ENCODE measurements around the gene COG6.

The COG6 gene

DNA sequence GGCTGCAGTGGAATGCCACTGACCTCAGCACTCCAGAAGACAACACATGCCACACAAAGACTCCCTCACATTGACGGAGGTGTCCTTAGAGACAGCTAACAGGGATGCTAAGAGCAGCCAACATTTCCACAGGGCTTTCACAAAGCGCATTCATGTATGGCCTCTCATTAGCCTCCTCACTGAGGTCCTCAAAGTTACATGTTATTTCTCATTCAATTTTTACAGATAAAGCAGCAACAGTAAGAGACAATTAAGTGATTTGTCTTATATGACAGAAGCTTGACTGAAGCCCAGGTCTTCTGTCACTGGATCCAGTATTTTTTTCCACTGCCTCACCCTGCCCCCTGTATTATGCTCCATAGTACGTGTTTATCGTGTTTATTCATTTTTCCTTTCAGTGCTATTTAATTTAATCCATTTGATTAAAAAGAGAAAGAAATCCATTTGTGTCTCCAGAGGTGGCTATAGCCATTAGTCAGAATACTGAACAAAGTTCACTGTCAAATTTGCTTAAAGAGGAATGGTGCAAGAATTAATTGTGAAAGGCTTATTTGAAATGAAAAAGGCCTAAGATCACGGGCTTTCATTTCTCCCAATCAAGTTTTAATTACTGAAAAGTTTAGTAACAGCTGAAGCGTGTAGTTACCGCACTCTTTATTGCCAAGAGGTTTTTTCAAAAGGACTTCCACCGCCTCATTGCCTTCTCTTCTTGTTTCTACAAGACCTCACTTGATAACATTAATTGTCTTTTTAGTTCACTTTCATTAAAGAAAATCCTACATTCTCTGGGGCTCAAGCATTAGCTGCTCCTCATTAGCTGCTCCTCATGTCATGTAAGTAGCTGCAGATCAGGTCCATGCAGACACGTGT, 115.0 kb downstream of the COG6 start:
- no peak for DNase-seq

DNA sequence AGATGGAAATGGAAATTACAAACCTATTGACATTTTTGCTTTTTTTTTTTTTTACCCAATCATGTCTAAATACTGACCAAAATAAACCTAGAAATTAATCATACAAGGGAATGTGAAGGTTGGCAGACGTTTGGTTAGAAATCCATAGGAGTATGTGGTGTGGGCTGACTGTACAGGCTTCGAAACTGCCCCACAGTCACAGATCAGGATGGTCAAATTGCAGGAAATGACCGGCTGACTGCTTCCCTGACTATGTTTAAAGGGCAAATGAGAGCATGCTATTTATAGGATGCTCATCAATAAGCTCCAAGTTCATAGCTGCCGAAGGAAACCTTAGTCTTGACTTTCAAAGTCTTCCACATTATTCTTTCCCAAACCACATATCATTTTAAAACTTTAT, 118.4 kb downstream of the COG6 start:
- DNase-seq, result no peak

DNA sequence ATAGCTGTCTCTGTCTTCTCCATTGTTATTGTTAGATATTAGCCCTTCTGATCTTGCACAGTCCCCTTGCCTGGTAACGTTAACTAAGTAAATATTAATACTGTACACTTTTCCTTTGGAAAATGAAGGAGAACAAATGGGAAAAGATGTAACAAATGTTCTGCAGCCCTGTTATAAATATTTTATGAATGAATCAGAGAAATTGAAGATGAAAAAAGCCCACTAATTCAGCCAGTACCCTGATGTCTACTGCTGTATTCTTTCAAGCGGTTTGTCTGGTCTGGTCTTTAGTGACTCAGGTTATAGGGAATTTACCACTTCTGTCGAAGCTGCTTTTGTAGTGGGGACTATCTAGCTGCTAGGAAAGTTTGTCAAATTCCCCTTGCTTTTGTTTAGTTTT, 121.0 kb downstream of the COG6 start:
- DNase-seq, result peak in 1 of 3 donors; percentile 12

DNA sequence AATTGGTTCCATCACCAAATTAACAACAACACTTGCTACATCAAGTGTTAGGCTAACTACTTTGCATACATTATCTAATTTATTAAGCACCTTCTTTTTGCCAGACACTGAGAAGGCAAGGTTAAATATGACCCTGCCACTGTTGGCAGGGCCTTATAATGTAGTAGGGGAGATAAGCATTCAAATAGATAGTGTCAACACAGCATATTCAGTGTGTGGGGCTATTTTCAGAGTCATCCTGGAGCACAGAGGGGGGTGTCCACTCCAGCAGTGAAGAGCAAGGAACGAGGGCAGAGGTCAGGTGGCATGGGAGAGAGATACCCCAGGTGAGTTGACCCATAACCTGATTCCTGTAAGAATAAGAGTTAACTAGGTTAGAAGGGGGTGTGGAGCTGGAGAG, 121.6 kb downstream of the COG6 start:
- no peak for DNase-seq

DNA sequence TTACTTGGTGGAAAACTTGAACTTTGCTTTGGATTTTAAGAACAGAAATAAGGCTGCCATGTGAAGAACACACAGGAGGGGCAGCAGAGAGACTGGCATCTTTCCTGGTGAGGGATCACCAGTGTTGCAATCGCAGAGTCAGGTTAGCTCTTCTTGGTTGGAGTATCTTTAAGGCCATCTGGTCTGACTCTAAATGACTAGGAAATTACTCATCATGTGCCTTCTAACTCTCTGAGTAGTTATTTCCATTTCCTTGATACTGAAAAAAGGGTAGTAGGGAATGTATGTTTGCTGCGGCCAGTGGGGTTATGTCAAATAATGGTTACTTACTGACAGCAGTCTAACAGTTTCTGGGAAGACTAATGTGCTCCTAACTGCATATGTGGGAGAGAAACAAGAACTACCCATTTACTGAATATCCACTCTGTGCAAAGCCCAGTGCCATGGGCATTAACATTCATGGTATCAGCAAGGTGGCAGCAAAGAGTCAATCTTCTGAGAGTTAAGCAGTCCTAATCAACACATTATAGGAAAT, 122.1 kb downstream of the COG6 start:
- DNase-seq, result peak; percentile 6 to 46 (median 21)

DNA sequence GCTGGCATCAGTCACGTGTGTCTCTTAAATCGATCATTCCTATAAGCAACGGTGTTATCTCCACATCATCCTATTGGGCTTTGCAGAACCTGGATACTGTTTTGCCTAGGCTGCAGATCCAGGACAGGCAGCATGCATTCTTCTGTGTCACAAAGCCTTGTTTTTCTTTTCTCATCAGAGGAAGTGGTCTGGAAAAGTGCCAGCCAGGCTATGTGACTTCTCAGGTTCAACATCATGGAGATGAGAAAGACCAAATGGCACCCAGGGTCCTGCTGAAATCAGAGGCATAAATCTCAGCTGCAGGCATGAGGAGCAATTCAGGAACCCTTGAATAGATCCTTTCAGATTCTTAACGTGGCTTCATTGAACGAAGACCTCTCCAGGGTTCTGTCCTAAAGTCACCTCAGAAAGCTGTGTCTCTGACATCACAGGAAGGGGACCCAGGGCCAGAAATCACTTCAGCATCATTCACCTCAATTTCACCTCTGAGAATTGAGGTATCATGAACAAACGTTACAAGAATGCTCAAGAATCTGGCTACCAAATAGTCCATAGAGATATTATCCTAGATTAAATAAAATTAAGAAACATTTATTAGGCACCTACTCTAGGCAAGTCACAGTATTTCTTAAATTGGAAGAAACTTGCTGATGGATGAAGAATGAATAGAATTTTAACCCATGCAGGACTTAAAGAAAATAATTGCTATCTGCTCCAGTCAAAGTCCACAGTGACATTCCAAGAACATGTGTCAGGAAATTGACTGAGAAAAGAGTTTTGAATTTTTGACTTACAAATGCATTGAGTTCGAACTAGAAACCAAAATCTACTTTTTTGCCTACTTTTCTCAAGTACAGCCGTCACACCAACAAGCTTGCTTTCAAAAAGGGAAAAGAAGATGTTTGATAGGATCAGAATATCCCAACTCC, 124.1 kb downstream of the COG6 start:
- no peak for DNase-seq

DNA sequence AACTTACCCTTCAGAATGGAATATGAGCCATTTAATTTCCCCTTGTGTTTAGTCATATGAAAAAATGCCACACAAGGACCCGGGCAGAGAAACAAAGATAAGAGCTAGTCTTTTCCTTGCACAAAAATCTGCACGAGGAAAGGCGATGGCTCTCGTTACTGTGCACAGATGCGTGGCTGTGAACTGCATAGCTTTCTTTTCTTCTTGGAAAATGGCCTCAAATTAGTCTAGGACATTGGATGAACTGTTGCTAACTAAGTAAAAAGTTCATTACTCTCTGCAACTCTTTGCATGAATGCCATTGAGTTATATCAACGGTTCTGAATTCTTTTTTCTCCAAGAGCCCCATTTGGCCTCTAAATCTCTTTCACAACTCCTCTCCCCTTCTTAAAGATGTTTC, 125.2 kb downstream of the COG6 start:
- DNase-seq, result no peak

DNA sequence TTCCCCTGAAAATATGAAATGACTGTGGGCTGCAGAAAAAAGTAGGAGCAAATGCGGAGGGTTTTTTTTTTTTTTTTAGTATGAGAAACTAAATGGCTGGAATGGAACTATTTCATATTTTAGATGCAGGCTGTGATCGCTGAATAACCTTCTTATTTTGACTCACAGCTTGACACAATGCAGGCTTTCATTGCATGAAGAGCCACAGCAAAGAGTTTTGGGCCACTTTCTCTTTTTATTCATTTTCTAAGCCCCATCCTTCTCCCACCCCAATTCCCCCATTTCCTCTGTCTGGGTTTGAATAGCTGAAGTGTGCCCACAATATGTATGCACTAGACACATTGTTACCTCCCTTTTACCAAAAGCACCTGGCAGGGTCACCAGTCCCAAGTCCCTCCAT, 125.9 kb downstream of the COG6 start:
- no peak for DNase-seq

DNA sequence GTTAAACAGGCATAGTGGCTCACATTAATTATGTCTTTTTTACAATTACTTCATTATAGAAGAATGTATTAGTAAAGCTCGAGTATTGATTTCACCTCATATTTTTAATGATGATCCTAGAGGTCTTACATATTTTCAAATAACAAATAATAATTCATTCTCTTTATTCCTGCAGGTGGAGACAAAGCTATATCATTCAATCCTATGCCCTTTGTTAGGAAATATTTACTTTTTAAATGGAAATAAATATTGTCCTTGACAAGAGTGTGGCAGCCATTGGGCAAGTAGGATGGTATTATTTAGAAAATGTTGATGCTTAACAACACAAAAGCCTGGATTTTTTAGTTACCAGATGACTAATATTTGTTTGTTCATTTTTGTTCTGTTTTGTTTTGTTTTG, 127.6 kb downstream of the COG6 start:
- DNase-seq, result no peak

DNA sequence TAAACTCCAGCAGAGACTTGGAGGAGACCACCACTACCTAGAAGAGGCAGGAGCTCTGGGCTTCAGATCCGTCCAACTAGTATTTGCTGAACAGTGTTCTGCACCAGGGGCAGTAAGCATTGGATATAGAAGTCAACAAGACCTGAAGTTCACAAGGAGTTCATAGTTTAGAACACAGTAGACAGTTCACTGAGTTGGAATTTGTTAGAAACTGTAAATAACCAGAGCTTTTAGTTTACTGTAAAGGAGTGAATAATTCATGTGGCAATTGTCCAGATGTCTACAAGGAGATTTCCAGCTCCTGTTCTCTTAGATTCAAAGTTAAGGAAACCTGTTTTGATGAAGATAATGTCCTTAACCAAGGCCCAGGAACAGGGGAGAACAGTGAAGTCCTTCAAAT, 128.9 kb downstream of the COG6 start:
- DNase-seq, result no peak

DNA sequence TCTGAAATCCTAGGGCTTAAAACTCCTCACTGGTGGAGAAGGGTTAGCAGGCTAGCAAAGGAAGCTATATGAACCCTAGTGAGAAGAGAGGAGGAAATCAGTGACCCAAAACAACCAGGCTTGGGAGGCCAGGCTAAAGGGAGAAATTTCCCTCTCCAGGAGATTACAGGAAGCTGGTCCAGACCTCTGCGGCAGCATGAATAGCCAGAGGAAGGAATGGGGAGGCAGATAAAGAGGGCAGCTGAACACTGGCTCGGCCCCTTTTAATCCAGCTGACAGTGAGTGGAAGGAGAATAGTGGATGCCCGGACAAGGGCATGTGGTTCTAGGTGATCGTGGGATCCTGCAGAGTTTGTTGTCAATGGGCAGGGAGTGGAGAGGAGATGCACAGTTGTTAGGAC, 130.6 kb downstream of the COG6 start:
- no peak for DNase-seq

DNA sequence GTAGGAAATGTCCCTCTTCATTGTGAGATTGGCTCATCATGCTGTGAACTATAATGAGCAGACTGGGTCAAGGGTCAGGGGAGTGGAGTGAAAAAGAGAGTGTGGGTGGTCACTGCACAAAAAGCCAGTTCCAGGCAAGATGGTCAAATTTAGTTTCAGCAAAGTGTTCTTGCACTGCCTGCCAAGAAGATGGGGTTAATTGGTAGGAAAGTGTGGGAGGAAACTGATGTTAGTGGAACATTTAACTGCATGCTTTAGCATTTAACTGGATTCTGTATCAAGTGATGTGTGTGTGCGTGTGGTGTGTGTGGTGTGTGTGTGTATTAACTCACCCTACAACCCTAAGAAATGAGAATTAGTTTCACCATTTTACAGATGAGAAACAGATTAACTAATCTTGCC, 131.6 kb downstream of the COG6 start:
- no peak for DNase-seq

DNA sequence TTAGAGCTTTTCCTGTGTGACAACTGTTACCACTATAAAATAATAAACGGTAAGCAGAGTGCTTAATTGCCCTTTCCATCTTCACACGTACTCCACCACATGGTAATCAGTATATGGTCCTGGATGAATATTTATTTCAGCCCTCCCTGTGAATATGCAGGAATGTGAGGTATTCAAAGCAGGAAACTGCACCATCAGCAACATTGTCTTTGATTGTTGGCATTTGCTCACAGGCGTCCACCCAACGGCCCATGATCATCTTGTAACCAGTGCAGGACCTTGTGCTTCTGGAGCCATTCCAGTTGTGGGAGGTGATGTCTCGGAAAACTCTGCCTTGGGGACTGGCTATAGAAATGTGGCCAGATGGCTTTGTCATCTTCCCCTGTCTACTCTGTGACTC, 132.6 kb downstream of the COG6 start:
- no peak for DNase-seq

DNA sequence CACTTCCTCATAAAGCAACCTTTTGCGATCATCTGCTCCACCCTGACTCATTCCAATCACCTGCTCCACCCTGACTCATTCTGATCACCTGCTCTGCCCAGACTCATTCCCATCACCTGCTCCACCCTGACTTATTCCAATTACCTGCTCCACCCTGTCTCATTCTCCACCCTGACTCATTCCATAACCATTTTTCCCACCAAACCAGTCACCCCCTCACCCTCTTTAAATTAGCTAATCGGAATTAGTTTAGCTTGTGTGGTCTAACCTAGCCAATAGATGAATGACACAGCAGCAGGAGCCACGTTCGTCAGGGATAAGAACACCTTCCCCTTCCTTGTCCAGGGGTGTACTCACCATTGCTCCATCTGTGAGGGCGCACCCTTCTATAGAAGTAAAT, 134.0 kb downstream of the COG6 start:
- DNase-seq, result no peak

Data from suppressor macrophage treated with lipopolysaccharide for 1 hour (primary cell).